NCI-H1417 treated with DMSO at 0.1 percent for 48 hours (cell line): ENCODE results near the gene PRR18.

Experiments used
- DNase-seq: peaks from one replicate; lab custom pipeline; 2025; lab: John Stamatoyannopoulos, UW

Gene PRR18

DNA sequence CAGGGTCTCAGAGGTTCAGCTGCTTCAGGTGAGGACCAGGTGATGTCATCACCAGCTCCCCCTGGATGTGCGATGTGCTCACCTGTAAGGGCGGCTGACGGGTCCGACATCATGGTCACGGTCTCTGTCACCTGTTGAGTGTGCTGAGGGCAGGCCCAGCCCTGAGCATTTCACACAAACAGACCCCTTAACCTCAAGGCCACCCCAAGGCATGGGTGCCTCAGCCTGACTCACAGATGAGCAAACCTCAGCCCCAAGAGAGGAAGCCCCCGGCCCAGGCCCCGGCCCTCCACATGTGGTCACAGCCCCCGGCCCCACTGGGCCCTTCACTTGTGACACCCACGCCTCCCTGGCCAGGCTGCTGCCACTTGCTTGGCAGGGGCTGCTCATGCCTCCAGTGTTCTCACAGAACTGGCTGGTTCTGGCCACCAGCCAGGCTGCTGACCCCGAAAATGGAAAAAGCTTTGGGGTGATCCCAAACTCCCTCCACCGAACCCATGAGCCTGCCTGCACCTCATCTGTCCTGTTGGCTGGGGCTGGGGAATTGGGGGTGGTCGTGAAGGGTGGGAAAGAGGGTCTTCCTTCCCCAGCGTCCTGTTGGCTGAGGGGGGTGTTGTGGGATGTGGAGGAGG is 33.3 kb downstream of the PRR18 start:
- DNase-seq: no peak

- no peak for DNase-seq
Observed at GRCh38 chr6:166274163-166274562, 34.0 kb downstream of the PRR18 start.

- DNase-seq: no peak
Observed at GRCh38 chr6:166271376-166271765, 36.8 kb downstream of the PRR18 start.

- no peak for DNase-seq
Observed at GRCh38 chr6:166270706-166271375, 37.4 kb downstream of the PRR18 start.

DNA sequence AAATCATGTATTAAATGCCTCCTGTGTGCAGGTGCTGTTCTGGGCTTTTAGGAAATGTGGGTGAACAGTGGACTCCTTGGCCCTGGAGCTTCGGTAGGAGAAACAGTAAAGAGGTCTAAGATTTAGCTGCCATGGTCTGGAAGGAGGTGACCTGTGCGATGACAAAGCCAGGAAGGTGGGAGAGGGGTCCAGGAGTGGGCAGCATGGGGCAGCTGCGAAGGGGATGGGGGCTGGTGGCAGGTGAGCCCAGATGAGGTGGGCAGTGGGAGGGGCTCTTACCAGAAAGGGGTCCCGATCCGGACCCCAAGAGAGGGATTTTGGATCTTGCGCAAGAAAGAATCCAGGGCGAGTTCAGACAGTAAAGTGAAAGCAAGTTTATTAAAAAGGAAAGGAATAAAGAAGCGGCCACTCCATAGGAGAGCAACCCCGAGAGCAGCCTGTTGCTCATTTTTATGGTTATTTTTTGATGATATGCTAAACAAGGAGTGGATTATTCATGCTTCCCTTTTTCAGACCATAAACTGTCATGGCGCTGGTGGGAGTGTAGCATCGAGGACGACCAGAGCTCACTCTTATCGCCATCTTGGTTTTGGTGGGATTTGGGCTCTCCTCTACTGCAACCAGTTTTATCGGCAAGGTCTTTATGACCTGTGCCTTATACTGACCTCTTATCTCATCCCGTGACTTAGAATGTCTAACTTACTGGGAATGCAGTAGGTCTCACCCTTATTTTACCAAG is 38.7 kb downstream of the PRR18 start:
- DNase-seq: no peak

- no peak for DNase-seq
Observed at GRCh38 chr6:166268431-166268830, 39.8 kb downstream of the PRR18 start.

DNA sequence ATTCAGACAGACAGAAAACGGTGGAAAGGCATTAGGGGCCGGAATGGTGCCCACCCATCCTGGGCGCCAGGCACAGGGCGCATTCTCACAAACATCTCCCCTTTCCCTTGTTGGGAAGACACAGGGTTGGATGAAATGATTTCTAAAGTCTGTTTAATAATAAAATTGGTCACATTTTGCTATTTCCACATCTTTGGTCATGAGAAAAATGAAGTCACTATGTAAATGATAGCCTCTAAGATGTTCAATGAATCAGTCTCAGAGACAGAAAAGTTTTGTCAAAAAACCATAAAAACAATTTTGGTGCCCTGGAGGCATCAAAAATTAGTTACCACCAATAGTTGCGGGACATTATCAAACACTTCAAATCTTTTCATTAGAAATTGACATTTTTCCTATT is 40.7 kb downstream of the PRR18 start:
- DNase-seq: no peak

GRCh38 chr6:166266336-166266735 is 41.9 kb downstream of the PRR18 start:
- no peak for DNase-seq

- DNase-seq: no peak
Observed at GRCh38 chr6:166262743-166263515, 45.3 kb downstream of the PRR18 start.

- no peak for DNase-seq
Observed at GRCh38 chr6:166259296-166259977, 48.8 kb downstream of the PRR18 start.

GRCh38 chr6:166258854-166259276 is 49.3 kb downstream of the PRR18 start:
- no peak for DNase-seq

GRCh38 chr6:166257911-166258318 is 50.3 kb downstream of the PRR18 start:
- DNase-seq: no peak
